SK-N-SH treated with all-trans-retinoic acid at 6 μM for 48 hours (cell line): ENCODE measurements around the gene CCL17.

Experiments
- ATAC-seq: fragments of 200-7000 bp; cut with Tn5 transposase; 3 replicates; pipeline ENCODE4 v1.9.1; 2020; ENCODE audit warnings: mild to moderate bottlenecking, moderate library complexity
- ARNTL ChIP-seq: fragments of 450-650 bp; formaldehyde crosslinking; IDR thresholded peaks from 2 replicates; pipeline ENCODE4 v1.5.0; 2020; ENCODE audit warnings: low read depth, mild to moderate bottlenecking, moderate library complexity, borderline replicate concordance
- BACH2 ChIP-seq: fragments of 250-450 bp; sonication (Bioruptor Pico); IDR thresholded peaks from 2 replicates; pipeline ENCODE4 v1.9.0; 2021; ENCODE audit warnings: mild to moderate bottlenecking, borderline replicate concordance
- CSDC2 ChIP-seq: fragments of 250-450 bp; sonication (Bioruptor Pico); IDR thresholded peaks from 2 replicates; pipeline ENCODE4 v1.5.0; 2020; ENCODE audit warnings: mild to moderate bottlenecking, moderate library complexity
- ESRRG ChIP-seq: fragments of 250-450 bp; sonication (Bioruptor Pico); IDR thresholded peaks from 2 replicates; pipeline ENCODE4 v1.6.1; 2021; ENCODE audit warnings: mild to moderate bottlenecking
- GLIS3 ChIP-seq: fragments of 250-450 bp; sonication (Bioruptor Pico); IDR thresholded peaks from 2 replicates; pipeline ENCODE4 v1.5.0; 2020; ENCODE audit warnings: mild to moderate bottlenecking, moderate library complexity
- ISL1 ChIP-seq: fragments of 250-450 bp; sonication (Bioruptor Pico); IDR thresholded peaks from 2 replicates; pipeline ENCODE4 v2.1.2; 2022; ENCODE audit warnings: mild to moderate bottlenecking, moderate library complexity
- OSR1 ChIP-seq: fragments of 250-450 bp; sonication (Bioruptor Pico); IDR thresholded peaks from 2 replicates; pipeline ENCODE4 v1.8.0; 2022; ENCODE audit warnings: moderate library complexity, mild to moderate bottlenecking, inconsistent platforms
- RARB ChIP-seq: fragments of 250-450 bp; sonication (Bioruptor Pico); IDR thresholded peaks from 2 replicates; pipeline ENCODE4 v1.8.0; 2021; ENCODE audit warnings: mild to moderate bottlenecking, moderate library complexity
- SNAI2 ChIP-seq: fragments of 250-450 bp; sonication (Bioruptor Pico); IDR thresholded peaks from 2 replicates; pipeline ENCODE4 v1.5.0; 2020; ENCODE audit warnings: mild to moderate bottlenecking, moderate library complexity
- TCF4 ChIP-seq: fragments of 250-450 bp; sonication (Bioruptor Pico); IDR thresholded peaks from 2 replicates; pipeline ENCODE4 v1.8.0; 2021; ENCODE audit warnings: mild to moderate bottlenecking, moderate library complexity, borderline replicate concordance
- ZFP3 ChIP-seq: fragments of 250-450 bp; sonication (Bioruptor Pico); IDR thresholded peaks from 2 replicates; pipeline ENCODE4 v1.5.0; 2020; ENCODE audit warnings: mild to moderate bottlenecking, moderate library complexity
- ZFP30 ChIP-seq: fragments of 450-650 bp; formaldehyde crosslinking; IDR thresholded peaks from 2 replicates; pipeline ENCODE4 v1.5.0; 2022; ENCODE audit warnings: mild to moderate bottlenecking, moderate library complexity
- ZNF70 ChIP-seq: fragments of 450-650 bp; formaldehyde crosslinking; IDR thresholded peaks from 2 replicates; pipeline ENCODE4 v1.5.0; 2020; ENCODE audit warnings: mild to moderate bottlenecking, moderate library complexity
- ZNF8 ChIP-seq: fragments of 450-650 bp; formaldehyde crosslinking; IDR thresholded peaks from 2 replicates; pipeline ENCODE4 v1.5.0; 2020; ENCODE audit warnings: mild to moderate bottlenecking, moderate library complexity
- TF ChIP-seq, protein P1 (sequence below): fragments of 250-450 bp; sonication (Bioruptor Pico); IDR thresholded peaks from 2 replicates; pipeline ENCODE4 v1.8.0; 2021; ENCODE audit warnings: low read depth, mild to moderate bottlenecking, moderate library complexity, borderline replicate concordance
- TF ChIP-seq, protein P2 (sequence below): fragments of 250-450 bp; sonication (Bioruptor Pico); IDR thresholded peaks from 2 replicates; pipeline ENCODE4 v1.8.0; 2020; ENCODE audit warnings: mild to moderate bottlenecking, moderate library complexity, borderline replicate concordance
- TF ChIP-seq, protein P3 (sequence below): fragments of 250-450 bp; sonication (Bioruptor Pico); IDR thresholded peaks from 2 replicates; pipeline ENCODE4 v1.5.1; 2021; ENCODE audit warnings: mild to moderate bottlenecking, moderate library complexity
- TF ChIP-seq, protein P4 (sequence below): fragments of 250-450 bp; sonication (Bioruptor Pico); IDR thresholded peaks from 2 replicates; pipeline ENCODE4 v1.5.0; 2020; ENCODE audit warnings: mild to moderate bottlenecking, moderate library complexity
- TF ChIP-seq, protein P5 (sequence below): fragments of 250-450 bp; sonication (Bioruptor Pico); IDR thresholded peaks from 2 replicates; pipeline ENCODE4 v1.5.1; 2020; ENCODE audit warnings: low read depth, mild to moderate bottlenecking, moderate library complexity

CCL17 gene

DNA sequence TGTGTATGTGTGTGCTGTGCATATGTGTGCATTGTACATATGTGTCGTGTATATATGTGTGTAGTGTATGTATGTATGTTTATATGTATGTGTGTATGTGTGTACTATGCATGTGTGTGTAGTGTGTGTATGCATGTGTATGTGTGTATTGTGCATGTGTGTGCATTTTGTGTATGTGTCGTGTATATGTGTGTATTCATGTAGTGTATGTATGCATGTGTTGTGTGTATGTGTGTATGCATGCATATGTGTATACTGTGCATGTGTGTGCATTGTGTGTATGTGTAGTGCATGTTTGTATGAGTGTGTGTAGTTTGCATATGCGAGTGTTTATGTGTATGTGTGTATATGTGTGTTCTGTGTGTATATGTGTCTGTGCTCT is 15.5 kb upstream of the CCL17 start:
- ATAC-seq: no peak
- TF ChIP-seq, protein P1, sequence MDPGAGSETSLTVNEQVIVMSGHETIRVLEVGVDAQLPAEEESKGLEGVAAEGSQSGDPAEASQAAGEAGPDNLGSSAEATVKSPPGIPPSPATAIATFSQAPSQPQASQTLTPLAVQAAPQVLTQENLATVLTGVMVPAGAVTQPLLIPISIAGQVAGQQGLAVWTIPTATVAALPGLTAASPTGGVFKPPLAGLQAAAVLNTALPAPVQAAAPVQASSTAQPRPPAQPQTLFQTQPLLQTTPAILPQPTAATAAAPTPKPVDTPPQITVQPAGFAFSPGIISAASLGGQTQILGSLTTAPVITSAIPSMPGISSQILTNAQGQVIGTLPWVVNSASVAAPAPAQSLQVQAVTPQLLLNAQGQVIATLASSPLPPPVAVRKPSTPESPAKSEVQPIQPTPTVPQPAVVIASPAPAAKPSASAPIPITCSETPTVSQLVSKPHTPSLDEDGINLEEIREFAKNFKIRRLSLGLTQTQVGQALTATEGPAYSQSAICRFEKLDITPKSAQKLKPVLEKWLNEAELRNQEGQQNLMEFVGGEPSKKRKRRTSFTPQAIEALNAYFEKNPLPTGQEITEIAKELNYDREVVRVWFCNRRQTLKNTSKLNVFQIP: no peak
- no peak for TF ChIP-seq TCF4
- no peak for TF ChIP-seq ARNTL

DNA sequence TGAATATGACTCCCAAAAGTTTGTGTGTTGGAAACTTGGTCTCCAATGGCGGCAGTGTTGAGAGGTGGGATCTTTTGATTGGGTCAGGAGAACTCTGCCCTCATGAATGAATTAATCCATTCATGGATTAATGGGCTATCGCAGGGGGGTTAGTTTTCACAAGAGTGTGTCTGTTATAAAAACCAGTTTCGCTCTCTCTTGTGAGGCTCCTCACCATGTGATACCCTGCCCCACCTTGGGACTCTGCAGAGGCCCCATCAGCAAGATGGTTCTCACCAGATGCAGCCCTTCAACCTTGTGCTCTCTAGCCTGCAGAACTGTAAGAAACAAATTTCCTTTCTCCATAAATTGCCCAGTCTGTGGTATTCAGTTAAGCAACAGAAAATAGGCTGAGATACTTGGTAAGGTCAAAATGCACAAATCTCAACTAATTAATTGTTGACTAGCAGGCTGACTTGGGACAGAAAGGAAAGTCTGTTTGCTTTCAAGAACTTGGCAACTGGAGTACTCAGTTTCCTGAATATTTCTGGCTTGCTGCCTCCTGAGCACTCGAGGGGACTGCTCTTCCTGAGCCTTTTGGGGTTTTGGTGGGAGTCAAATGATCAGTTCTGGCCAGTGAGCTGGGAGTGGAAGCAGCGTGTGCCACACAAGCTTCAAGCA is 13.8 kb upstream of the CCL17 start:
- TF ChIP-seq, protein P2, sequence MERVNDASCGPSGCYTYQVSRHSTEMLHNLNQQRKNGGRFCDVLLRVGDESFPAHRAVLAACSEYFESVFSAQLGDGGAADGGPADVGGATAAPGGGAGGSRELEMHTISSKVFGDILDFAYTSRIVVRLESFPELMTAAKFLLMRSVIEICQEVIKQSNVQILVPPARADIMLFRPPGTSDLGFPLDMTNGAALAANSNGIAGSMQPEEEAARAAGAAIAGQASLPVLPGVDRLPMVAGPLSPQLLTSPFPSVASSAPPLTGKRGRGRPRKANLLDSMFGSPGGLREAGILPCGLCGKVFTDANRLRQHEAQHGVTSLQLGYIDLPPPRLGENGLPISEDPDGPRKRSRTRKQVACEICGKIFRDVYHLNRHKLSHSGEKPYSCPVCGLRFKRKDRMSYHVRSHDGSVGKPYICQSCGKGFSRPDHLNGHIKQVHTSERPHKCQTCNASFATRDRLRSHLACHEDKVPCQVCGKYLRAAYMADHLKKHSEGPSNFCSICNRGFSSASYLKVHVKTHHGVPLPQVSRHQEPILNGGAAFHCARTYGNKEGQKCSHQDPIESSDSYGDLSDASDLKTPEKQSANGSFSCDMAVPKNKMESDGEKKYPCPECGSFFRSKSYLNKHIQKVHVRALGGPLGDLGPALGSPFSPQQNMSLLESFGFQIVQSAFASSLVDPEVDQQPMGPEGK (CRISPR knock-in tag): no peak
- TF ChIP-seq, protein P1: no peak
- TF ChIP-seq, protein P3, sequence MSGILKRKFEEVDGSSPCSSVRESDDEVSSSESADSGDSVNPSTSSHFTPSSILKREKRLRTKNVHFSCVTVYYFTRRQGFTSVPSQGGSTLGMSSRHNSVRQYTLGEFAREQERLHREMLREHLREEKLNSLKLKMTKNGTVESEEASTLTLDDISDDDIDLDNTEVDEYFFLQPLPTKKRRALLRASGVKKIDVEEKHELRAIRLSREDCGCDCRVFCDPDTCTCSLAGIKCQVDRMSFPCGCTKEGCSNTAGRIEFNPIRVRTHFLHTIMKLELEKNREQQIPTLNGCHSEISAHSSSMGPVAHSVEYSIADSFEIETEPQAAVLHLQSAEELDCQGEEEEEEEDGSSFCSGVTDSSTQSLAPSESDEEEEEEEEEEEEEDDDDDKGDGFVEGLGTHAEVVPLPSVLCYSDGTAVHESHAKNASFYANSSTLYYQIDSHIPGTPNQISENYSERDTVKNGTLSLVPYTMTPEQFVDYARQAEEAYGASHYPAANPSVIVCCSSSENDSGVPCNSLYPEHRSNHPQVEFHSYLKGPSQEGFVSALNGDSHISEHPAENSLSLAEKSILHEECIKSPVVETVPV (CRISPR knock-in tag): no peak
- no peak for TF ChIP-seq ZFP3 (CRISPR knock-in tag)
- no peak for ATAC-seq

DNA sequence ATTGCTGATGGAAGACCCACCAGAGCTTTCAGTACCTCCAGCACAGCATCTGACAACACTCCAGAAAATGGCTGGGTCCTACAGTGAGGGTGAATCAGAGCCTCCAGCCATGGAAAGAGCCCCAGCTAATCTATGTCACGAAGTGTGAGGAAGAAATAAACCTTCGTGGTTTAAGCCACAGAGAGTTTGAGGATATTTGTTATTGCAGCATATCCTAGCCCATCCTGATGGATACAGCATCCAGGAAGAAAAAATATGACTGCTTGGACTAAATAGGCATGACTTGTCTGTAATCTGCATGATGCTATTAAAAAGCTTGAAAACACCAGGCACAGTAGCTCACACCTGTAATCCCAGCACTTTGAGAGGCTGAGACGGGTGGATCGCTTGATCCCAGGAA is 13.3 kb upstream of the CCL17 start:
- ATAC-seq: no peak
- no peak for TF ChIP-seq BACH2 (CRISPR knock-in tag)
- no peak for TF ChIP-seq RARB
- no peak for TF ChIP-seq ARNTL
- TF ChIP-seq, protein P4, sequence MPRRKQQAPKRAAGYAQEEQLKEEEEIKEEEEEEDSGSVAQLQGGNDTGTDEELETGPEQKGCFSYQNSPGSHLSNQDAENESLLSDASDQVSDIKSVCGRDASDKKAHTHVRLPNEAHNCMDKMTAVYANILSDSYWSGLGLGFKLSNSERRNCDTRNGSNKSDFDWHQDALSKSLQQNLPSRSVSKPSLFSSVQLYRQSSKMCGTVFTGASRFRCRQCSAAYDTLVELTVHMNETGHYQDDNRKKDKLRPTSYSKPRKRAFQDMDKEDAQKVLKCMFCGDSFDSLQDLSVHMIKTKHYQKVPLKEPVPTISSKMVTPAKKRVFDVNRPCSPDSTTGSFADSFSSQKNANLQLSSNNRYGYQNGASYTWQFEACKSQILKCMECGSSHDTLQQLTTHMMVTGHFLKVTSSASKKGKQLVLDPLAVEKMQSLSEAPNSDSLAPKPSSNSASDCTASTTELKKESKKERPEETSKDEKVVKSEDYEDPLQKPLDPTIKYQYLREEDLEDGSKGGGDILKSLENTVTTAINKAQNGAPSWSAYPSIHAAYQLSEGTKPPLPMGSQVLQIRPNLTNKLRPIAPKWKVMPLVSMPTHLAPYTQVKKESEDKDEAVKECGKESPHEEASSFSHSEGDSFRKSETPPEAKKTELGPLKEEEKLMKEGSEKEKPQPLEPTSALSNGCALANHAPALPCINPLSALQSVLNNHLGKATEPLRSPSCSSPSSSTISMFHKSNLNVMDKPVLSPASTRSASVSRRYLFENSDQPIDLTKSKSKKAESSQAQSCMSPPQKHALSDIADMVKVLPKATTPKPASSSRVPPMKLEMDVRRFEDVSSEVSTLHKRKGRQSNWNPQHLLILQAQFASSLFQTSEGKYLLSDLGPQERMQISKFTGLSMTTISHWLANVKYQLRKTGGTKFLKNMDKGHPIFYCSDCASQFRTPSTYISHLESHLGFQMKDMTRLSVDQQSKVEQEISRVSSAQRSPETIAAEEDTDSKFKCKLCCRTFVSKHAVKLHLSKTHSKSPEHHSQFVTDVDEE: no peak
- no peak for TF ChIP-seq ZNF70 (CRISPR knock-in tag)
- TF ChIP-seq SNAI2 (CRISPR knock-in tag): no peak
- TF ChIP-seq, protein P5, sequence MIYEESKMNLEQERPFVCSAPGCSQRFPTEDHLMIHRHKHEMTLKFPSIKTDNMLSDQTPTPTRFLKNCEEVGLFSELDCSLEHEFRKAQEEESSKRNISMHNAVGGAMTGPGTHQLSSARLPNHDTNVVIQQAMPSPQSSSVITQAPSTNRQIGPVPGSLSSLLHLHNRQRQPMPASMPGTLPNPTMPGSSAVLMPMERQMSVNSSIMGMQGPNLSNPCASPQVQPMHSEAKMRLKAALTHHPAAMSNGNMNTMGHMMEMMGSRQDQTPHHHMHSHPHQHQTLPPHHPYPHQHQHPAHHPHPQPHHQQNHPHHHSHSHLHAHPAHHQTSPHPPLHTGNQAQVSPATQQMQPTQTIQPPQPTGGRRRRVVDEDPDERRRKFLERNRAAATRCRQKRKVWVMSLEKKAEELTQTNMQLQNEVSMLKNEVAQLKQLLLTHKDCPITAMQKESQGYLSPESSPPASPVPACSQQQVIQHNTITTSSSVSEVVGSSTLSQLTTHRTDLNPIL (CRISPR knock-in tag): no peak
- TF ChIP-seq GLIS3 (CRISPR knock-in tag): no peak
- TF ChIP-seq ZNF8 (CRISPR knock-in tag): no peak
- TF ChIP-seq CSDC2 (CRISPR knock-in tag): no peak
- TF ChIP-seq ZFP30: no peak
- no peak for TF ChIP-seq ZFP3 (CRISPR knock-in tag)
- TF ChIP-seq TCF4: no peak
- TF ChIP-seq ISL1 (CRISPR knock-in tag): no peak
- TF ChIP-seq, protein P1: no peak
- no peak for TF ChIP-seq OSR1 (CRISPR knock-in tag)
- no peak for TF ChIP-seq ESRRG (CRISPR knock-in tag)
- TF ChIP-seq, protein P2 (CRISPR knock-in tag): no peak
- TF ChIP-seq, protein P3 (CRISPR knock-in tag): no peak
